Loucy (cell line): ENCODE measurements around the gene NOTCH2.

Experiments used
- H2AFZ ChIP-seq: fragments of 200-600 bp; sonication (generic); 2 replicates; pipeline ENCODE4 v1.6.0; 2016; ENCODE audit warnings: antibody characterized with exemption, mild to moderate bottlenecking, low read length, moderate library complexity
- H3F3A ChIP-seq: fragments of 200-600 bp; 2 replicates; pipeline ENCODE4 v1.6.0; 2016; ENCODE audit warnings: antibody characterized with exemption, low read depth, mild to moderate bottlenecking
- H3K27me3 ChIP-seq: fragments of 200-600 bp; sonication (generic); 2 replicates; pipeline ENCODE4 v1.6.1; 2014; ENCODE audit warnings: low read length, mild to moderate bottlenecking; ENCODE audit not compliant: insufficient read depth, poor library complexity, severe bottlenecking
- H3K36me3 ChIP-seq: fragments of 200-600 bp; sonication (generic); 2 replicates; pipeline ENCODE4 v1.6.1; 2016; ENCODE audit warnings: low read length; ENCODE audit not compliant: insufficient read depth
- H3K4me1 ChIP-seq: fragments of 200-600 bp; sonication (generic); 2 replicates; pipeline ENCODE4 v1.5.1; 2014; ENCODE audit warnings: low read length, mild to moderate bottlenecking; ENCODE audit not compliant: insufficient read depth, poor library complexity, severe bottlenecking
- H3K4me2 ChIP-seq: fragments of 200-600 bp; sonication (generic); 2 replicates; pipeline ENCODE4 v1.6.0; 2014; ENCODE audit warnings: antibody characterized with exemption, low read length, low read depth, mild to moderate bottlenecking; ENCODE audit not compliant: poor library complexity, severe bottlenecking
- H3K4me3 ChIP-seq: fragments of 200-600 bp; sonication (generic); 2 replicates; pipeline ENCODE4 v1.5.1; 2014; ENCODE audit warnings: low read length, mild to moderate bottlenecking, mixed read lengths; ENCODE audit not compliant: poor library complexity, severe bottlenecking
- H3K79me2 ChIP-seq: fragments of 200-600 bp; sonication (generic); 2 replicates; pipeline ENCODE4 v1.6.1; 2014; ENCODE audit warnings: low read length; ENCODE audit not compliant: insufficient read depth
- H3K9ac ChIP-seq: fragments of 200-600 bp; sonication (generic); 2 replicates; pipeline ENCODE4 v1.6.0; 2014; ENCODE audit warnings: mild to moderate bottlenecking, low read depth, low read length, moderate library complexity; ENCODE audit not compliant: poor library complexity, severe bottlenecking
- H3K9me2 ChIP-seq: fragments of 200-600 bp; sonication (generic); replicated peaks from 2 replicates; pipeline ENCODE4 v1.6.1; 2016; ENCODE audit warnings: low read depth, low read length, mixed read lengths
- H3K9me3 ChIP-seq: fragments of 200-600 bp; sonication (generic); 2 replicates; pipeline ENCODE4 v1.6.1; 2014; ENCODE audit warnings: mild to moderate bottlenecking, antibody characterized with exemption, low read length, low read depth; ENCODE audit not compliant: insufficient read depth
- H4K20me1 ChIP-seq: fragments of 200-600 bp; sonication (generic); 2 replicates; pipeline ENCODE4 v1.6.0; 2014; ENCODE audit warnings: antibody characterized with exemption, low read length, mild to moderate bottlenecking; ENCODE audit not compliant: insufficient read depth, poor library complexity, severe bottlenecking
- CTCF ChIP-seq: fragments of 200-600 bp; sonication (generic); conservative IDR thresholded peaks from 2 replicates; pipeline ENCODE4 v1.5.1; 2014; ENCODE audit warnings: mild to moderate bottlenecking, antibody characterized with exemption, low read length
- EZH2phosphoT487 ChIP-seq: fragments of 200-600 bp; IDR thresholded peaks from 2 replicates; pipeline ENCODE4 v1.6.1; 2018; ENCODE audit warnings: antibody characterized with exemption, mild to moderate bottlenecking, moderate library complexity, borderline replicate concordance

NOTCH2 gene

GRCh38 chr1:119941392-119941791, 128.1 kb downstream of the NOTCH2 start:
- H3K9me3 ChIP-seq, result no peaks in the 10 kb centered on the region
- no peak overlapping the region for H2AFZ ChIP-seq
- no peak overlapping the region for H3K9ac ChIP-seq
- H3K79me2 ChIP-seq, result no peaks in the 10 kb centered on the region
- no peaks in the 10 kb centered on the region for H3K27me3 ChIP-seq
- no peak overlapping the region for H3K4me3 ChIP-seq
- no peak overlapping the region for H3K4me2 ChIP-seq
- peaks cover 53% of the 10 kb centered on the region for H3K36me3 ChIP-seq
- H3K9me2 ChIP-seq, result no peaks in the 10 kb centered on the region
- TF ChIP-seq CTCF (no peak), EZH2phosphoT487 (no peak)
- no peaks in the 10 kb centered on the region for H4K20me1 ChIP-seq
- no peaks in the 10 kb centered on the region for H3K4me1 ChIP-seq
- no peaks in the 10 kb centered on the region for H3F3A ChIP-seq

- Histone ChIP-seq H3K9me2 (no peaks in the 10 kb centered on the region), H2AFZ (no peak overlapping the region), H3K36me3 (peaks cover 60% of the 10 kb centered on the region), H3K9me3 (no peaks in the 10 kb centered on the region), H3K9ac (no peak overlapping the region), H3K4me2 (no peak overlapping the region), H3F3A (no peaks in the 10 kb centered on the region), H4K20me1 (no peaks in the 10 kb centered on the region), H3K79me2 (no peaks in the 10 kb centered on the region), H3K27me3 (no peaks in the 10 kb centered on the region), H3K4me3 (no peak overlapping the region), H3K4me1 (no peaks in the 10 kb centered on the region)
- TF ChIP-seq EZH2phosphoT487 (no peak), CTCF (no peak)
Observed at GRCh38 chr1:119940697-119941096, 128.8 kb downstream of the NOTCH2 start.

- no peak overlapping the region for H3K4me2 ChIP-seq
- H3K36me3 ChIP-seq, result peaks cover 94% of the 10 kb centered on the region
- no peaks in the 10 kb centered on the region for H3K4me1 ChIP-seq
- H2AFZ ChIP-seq, result no peak overlapping the region
- no peaks in the 10 kb centered on the region for H3K9me2 ChIP-seq
- no peaks in the 10 kb centered on the region for H4K20me1 ChIP-seq
- no peaks in the 10 kb centered on the region for H3K79me2 ChIP-seq
- no peak overlapping the region for H3K4me3 ChIP-seq
- no peak for TF ChIP-seq CTCF
- no peak for TF ChIP-seq EZH2phosphoT487
- no peaks in the 10 kb centered on the region for H3K27me3 ChIP-seq
- H3F3A ChIP-seq, result no peaks in the 10 kb centered on the region
- H3K9ac ChIP-seq, result no peak overlapping the region
- no peaks in the 10 kb centered on the region for H3K9me3 ChIP-seq
Observed at GRCh38 chr1:119937198-119937597, 132.3 kb downstream of the NOTCH2 start.
